Trophoblast cell (in vitro differentiated cells and primary cell): Measurements from ENCODE around the gene ZNF317.
A peak's percentile ranks its signal among the peaks of the same experiment; 100 is the strongest.

Source experiments
- DNase-seq, 2 donors: peaks; one replicate each; pipeline ENCODE4 v3.0.0-alpha.2; 2016
- H2AFZ ChIP-seq: 2 replicates; pipeline ENCODE4 v1.6.1; 2013; ENCODE audit warnings: low read length, moderate library complexity, mild to moderate bottlenecking; ENCODE audit not compliant: insufficient read depth, poor library complexity
- H2AK5ac ChIP-seq: 2 replicates; pipeline ENCODE4 v1.6.1; 2013; ENCODE audit warnings: mild to moderate bottlenecking, low read length
- H2BK120ac ChIP-seq: 2 replicates; pipeline ENCODE4 v1.6.1; 2013; ENCODE audit warnings: low read length, mild to moderate bottlenecking, moderate library complexity; ENCODE audit not compliant: insufficient read depth, poor library complexity
- H2BK12ac ChIP-seq: 2 replicates; pipeline ENCODE4 v1.6.1; 2013; ENCODE audit warnings: mild to moderate bottlenecking, low read length, moderate library complexity
- H2BK5ac ChIP-seq: 2 replicates; pipeline ENCODE4 v1.6.1; 2013; ENCODE audit warnings: low read length, low read depth, moderate library complexity, mild to moderate bottlenecking; ENCODE audit not compliant: poor library complexity
- H3K14ac ChIP-seq: 2 replicates; pipeline ENCODE4 v1.6.1; 2013; ENCODE audit warnings: mild to moderate bottlenecking, low read length
- H3K18ac ChIP-seq: 2 replicates; pipeline ENCODE4 v1.6.1; 2013; ENCODE audit warnings: mild to moderate bottlenecking, low read length
- H3K23ac ChIP-seq: 2 replicates; pipeline ENCODE4 v1.6.1; 2013; ENCODE audit warnings: low read length
- H3K27ac ChIP-seq: 2 replicates; pipeline ENCODE4 v1.5.1; 2013; ENCODE audit warnings: low read depth, mild to moderate bottlenecking, inconsistent platforms, low read length, moderate library complexity
- H3K27me3 ChIP-seq: 2 replicates; pipeline ENCODE4 v1.6.1; 2013; ENCODE audit warnings: inconsistent platforms, mild to moderate bottlenecking, low read length, moderate library complexity; ENCODE audit not compliant: insufficient read depth
- H3K36me3 ChIP-seq, 2 experiments: 1 replicate in 1 of 2; 2 replicates in 1 of 2; pipeline ENCODE4 v1.6.1; 2013; ENCODE audit warnings: low read length in 2 of 2, mild to moderate bottlenecking in 2 of 2, moderate library complexity in 1 of 2; ENCODE audit not compliant: insufficient read depth in 2 of 2, control insufficient read depth in 1 of 2
- H3K4ac ChIP-seq: 2 replicates; pipeline ENCODE4 v1.6.1; 2013; ENCODE audit warnings: low read depth, mild to moderate bottlenecking, low read length, moderate library complexity
- H3K4me1 ChIP-seq, 2 experiments: 1 replicate in 1 of 2; 2 replicates in 1 of 2; pipeline ENCODE4 v1.6.1; 2013; ENCODE audit warnings: low read length in 2 of 2, mild to moderate bottlenecking in 2 of 2, moderate library complexity in 1 of 2; ENCODE audit not compliant: insufficient read depth in 2 of 2, control insufficient read depth in 1 of 2
- H3K4me2 ChIP-seq: 2 replicates; pipeline ENCODE4 v1.6.1; 2013; ENCODE audit warnings: inconsistent platforms, mild to moderate bottlenecking, low read length, moderate library complexity
- H3K4me3 ChIP-seq: 2 replicates; pipeline ENCODE4 v1.5.1; 2013; ENCODE audit warnings: mild to moderate bottlenecking, low read depth, low read length, inconsistent platforms
- H3K79me1 ChIP-seq: one replicate; pipeline ENCODE4 v1.6.1; 2013; ENCODE audit warnings: low read length
- H3K79me2 ChIP-seq: 2 replicates; pipeline ENCODE4 v1.6.1; 2013; ENCODE audit warnings: low read length, mild to moderate bottlenecking; ENCODE audit not compliant: control insufficient read depth, insufficient read depth, poor library complexity
- H3K9ac ChIP-seq: 2 replicates; pipeline ENCODE4 v1.6.1; 2013; ENCODE audit warnings: mild to moderate bottlenecking, low read length
- H3K9me3 ChIP-seq: 2 replicates; pipeline ENCODE4 v1.6.1; 2013; ENCODE audit warnings: low read depth, mild to moderate bottlenecking, control low read depth, inconsistent platforms, low read length; ENCODE audit not compliant: insufficient read depth
- H4K12ac ChIP-seq: 2 replicates; pipeline ENCODE4 v1.6.1; 2013; ENCODE audit warnings: low read depth, mild to moderate bottlenecking, low read length, moderate library complexity
- H4K8ac ChIP-seq: 2 replicates; pipeline ENCODE4 v1.6.1; 2013; ENCODE audit warnings: low read depth, mild to moderate bottlenecking, low read length, moderate library complexity
- H4K91ac ChIP-seq: one replicate; pipeline ENCODE4 v1.6.1; 2013; ENCODE audit warnings: low read depth, mild to moderate bottlenecking, low read length, moderate library complexity
- WGBS: extraction: QIAGEN DNeasy Blood & Tissue Kit; methylation state at CpG from one replicate; pipeline ENCODE4 v1.1.7; 2013; ENCODE audit warnings: missing lambda C conversion rate; ENCODE audit not compliant: insufficient read length, insufficient coverage; ENCODE audit errors: extremely low coverage; 5-methylcytosine and 5-hydroxymethylcytosine counted together

ZNF317 gene

GRCh38 chr19:9178901-9179300, 38.7 kb downstream of the ZNF317 start, which contains the start of gene OR7D2:
Gene OR7D2 (plus strand): TSS chr19:9178979. CDS start chr19:9185782, 6,803 bp downstream.
- no peak within 1 kb of the TSS for H2BK120ac ChIP-seq
- H3K27me3 ChIP-seq = no peaks in the 10 kb centered on the region
- DNase-seq = peak; percentile 15 to 62
- no peak within 1 kb of the TSS for H3K14ac ChIP-seq
- no peaks in the 10 kb centered on the region for H3K4me1 ChIP-seq
- no peak within 1 kb of the TSS for H2AFZ ChIP-seq
- no peak within 1 kb of the TSS for H3K9ac ChIP-seq
- no peak within 1 kb of the TSS for H4K12ac ChIP-seq
- H4K91ac ChIP-seq = no peak within 1 kb of the TSS
- H3K18ac ChIP-seq = no peak within 1 kb of the TSS
- H3K79me2 ChIP-seq = no peaks in the 10 kb centered on the region
- H3K9me3 ChIP-seq = peaks cover 5% of the 10 kb centered on the region
- H4K8ac ChIP-seq = no peak within 1 kb of the TSS
- no peaks in the 10 kb centered on the region for H3K79me1 ChIP-seq
- no peak within 1 kb of the TSS for H3K4me3 ChIP-seq
- no peak within 1 kb of the TSS for H3K27ac ChIP-seq
- H2BK5ac ChIP-seq = no peak within 1 kb of the TSS
- H3K36me3 ChIP-seq = no peaks in the 10 kb centered on the region
- WGBS = no CpG with 5 or more reads among the region's 4 CpGs
- no peak within 1 kb of the TSS for H2BK12ac ChIP-seq
- H3K4ac ChIP-seq = no peak within 1 kb of the TSS
- no peak within 1 kb of the TSS for H3K23ac ChIP-seq
- no peak within 1 kb of the TSS for H2AK5ac ChIP-seq
- H3K4me2 ChIP-seq = no peak within 1 kb of the TSS

GRCh38 chr19:9183000-9183399, 42.8 kb downstream of the ZNF317 start:
- Histone ChIP-seq H4K12ac (no peak overlapping the region), H4K8ac (no peak overlapping the region), H3K79me1 (no peaks in the 10 kb centered on the region), H3K14ac (no peak overlapping the region), H3K9me3 (peaks cover 10% of the 10 kb centered on the region), H3K4me1 (no peaks in the 10 kb centered on the region), H2BK12ac (no peak overlapping the region), H3K27me3 (no peaks in the 10 kb centered on the region), H3K27ac (no peak overlapping the region), H3K79me2 (no peaks in the 10 kb centered on the region), H4K91ac (no peak overlapping the region), H2BK5ac (no peak overlapping the region), H3K9ac (no peak overlapping the region), H3K4me3 (no peak overlapping the region), H3K18ac (no peak overlapping the region), H2AFZ (no peak overlapping the region), H3K4me2 (no peak overlapping the region), H2BK120ac (no peak overlapping the region), H3K4ac (no peak overlapping the region), H3K36me3 (no peaks in the 10 kb centered on the region), H3K23ac (no peak overlapping the region), H2AK5ac (no peak overlapping the region)
- no peak for DNase-seq
- WGBS = no CpG with 5 or more reads among the region's 17 CpGs

GRCh38 chr19:9187191-9187590, 47.0 kb downstream of the ZNF317 start:
- Histone ChIP-seq H4K8ac (no peak overlapping the region), H3K4me1 (no peaks in the 10 kb centered on the region), H2BK5ac (no peak overlapping the region), H3K79me1 (no peaks in the 10 kb centered on the region), H3K9me3 (peaks cover 14% of the 10 kb centered on the region), H3K4me3 (no peak overlapping the region), H3K14ac (no peak overlapping the region), H3K9ac (no peak overlapping the region), H4K12ac (no peak overlapping the region), H2BK12ac (no peak overlapping the region), H2BK120ac (no peak overlapping the region), H3K18ac (no peak overlapping the region), H4K91ac (no peak overlapping the region), H3K4me2 (no peak overlapping the region), H3K36me3 (no peaks in the 10 kb centered on the region), H3K27me3 (no peaks in the 10 kb centered on the region), H3K23ac (no peak overlapping the region), H2AK5ac (no peak overlapping the region), H2AFZ (no peak overlapping the region), H3K27ac (no peak overlapping the region), H3K4ac (no peak overlapping the region), H3K79me2 (no peaks in the 10 kb centered on the region)
- DNase-seq = no peak
- WGBS = no CpG with 5 or more reads among the region's 6 CpGs

GRCh38 chr19:9189535-9189934, 49.3 kb downstream of the ZNF317 start:
- Histone ChIP-seq H3K18ac (no peak overlapping the region), H3K27ac (no peak overlapping the region), H3K4me1 (no peaks in the 10 kb centered on the region), H3K79me2 (no peaks in the 10 kb centered on the region), H3K23ac (no peak overlapping the region), H4K12ac (no peak overlapping the region), H3K4me2 (no peak overlapping the region), H3K4ac (no peak overlapping the region), H2AK5ac (no peak overlapping the region), H3K9ac (peak overlapping the region; percentile 63), H3K9me3 (peaks cover 12% of the 10 kb centered on the region), H4K8ac (no peak overlapping the region), H2BK12ac (no peak overlapping the region), H3K79me1 (no peaks in the 10 kb centered on the region), H3K4me3 (no peak overlapping the region), H3K27me3 (no peaks in the 10 kb centered on the region), H3K14ac (no peak overlapping the region), H2BK120ac (no peak overlapping the region), H2BK5ac (no peak overlapping the region), H3K36me3 (no peaks in the 10 kb centered on the region), H2AFZ (no peak overlapping the region), H4K91ac (no peak overlapping the region)
- WGBS = no CpG with 5 or more reads among the region's 7 CpGs
- DNase-seq = no peak
